Keratinocyte (primary cell): Measurements from ENCODE around the gene GADD45G. TPM values are rescaled to one million over a fixed set of nuclear protein-coding genes. Genes with fewer than 3 reads are reported as not detected.

Experiments used
- DNase-seq: peaks from one replicate; pipeline ENCODE4 v3.0.0-alpha.2; 2011; ENCODE audit warnings: low read depth, missing footprints, low spot score
- FAIRE-seq: peaks from 2 replicates; lab custom pipeline; 2011; peaks lifted over from hg19 to GRCh38; lab: Jason Lieb, UNC
- H2AFZ ChIP-seq: 2 replicates; pipeline ENCODE4 v1.6.0; 2012; ENCODE audit warnings: low read length, control low read depth, inconsistent platforms; ENCODE audit not compliant: control insufficient read depth
- H3K27ac ChIP-seq: 2 replicates; pipeline ENCODE4 v1.5.1; 2011; ENCODE audit warnings: low read length; ENCODE audit not compliant: control insufficient read depth, insufficient read depth
- H3K27me3 ChIP-seq: 3 replicates; pipeline ENCODE4 v1.6.0; 2011; ENCODE audit warnings: low read length; ENCODE audit not compliant: control insufficient read depth, insufficient read depth; ENCODE audit errors: extremely low read depth
- H3K36me3 ChIP-seq, 2 experiments: 2 replicates in 1 of 2; 3 replicates in 1 of 2; pipeline ENCODE4 v1.5.1; 2011; ENCODE audit warnings: low read length in 2 of 2, mild to moderate bottlenecking in 1 of 2; ENCODE audit not compliant: control insufficient read depth in 2 of 2, insufficient read depth in 2 of 2; ENCODE audit errors: extremely low read depth in 1 of 2
- H3K4me1 ChIP-seq: 3 replicates; pipeline ENCODE4 v1.5.1; 2011; ENCODE audit warnings: low read length; ENCODE audit not compliant: control insufficient read depth, insufficient read depth; ENCODE audit errors: extremely low read depth
- H3K4me2 ChIP-seq: 3 replicates; pipeline ENCODE4 v1.6.0; 2011; ENCODE audit warnings: low read depth, low read length; ENCODE audit not compliant: control insufficient read depth, insufficient read depth; ENCODE audit errors: extremely low read depth
- H3K4me3 ChIP-seq, 3 experiments: fragments of 200-600 bp in 1 of 3; sonication (generic) in 1 of 3; 2 replicates in 2 of 3; 3 replicates in 1 of 3; pipeline ENCODE4 v1.5.1; 2011 to 2016; ENCODE audit warnings: low read length in 3 of 3, mild to moderate bottlenecking in 3 of 3, control low read depth in 2 of 3, inconsistent platforms in 1 of 3, low read depth in 1 of 3, mixed read lengths in 1 of 3, mixed run types in 1 of 3, moderate library complexity in 1 of 3; ENCODE audit not compliant: control insufficient read depth in 2 of 3, insufficient read depth in 2 of 3; ENCODE audit errors: extremely low read depth in 1 of 3
- H3K79me2 ChIP-seq: 2 replicates; pipeline ENCODE4 v1.6.0; 2012; ENCODE audit warnings: low read length; ENCODE audit not compliant: control insufficient read depth, insufficient read depth
- H3K9ac ChIP-seq: 3 replicates; pipeline ENCODE4 v1.6.0; 2011; ENCODE audit warnings: low read length; ENCODE audit not compliant: control insufficient read depth, insufficient read depth; ENCODE audit errors: extremely low read depth
- H3K9me1 ChIP-seq: 3 replicates; pipeline ENCODE4 v1.6.0; 2011; ENCODE audit warnings: low read length; ENCODE audit not compliant: control insufficient read depth, insufficient read depth; ENCODE audit errors: extremely low read depth
- H3K9me3 ChIP-seq: 2 replicates; pipeline ENCODE4 v1.5.1; 2012; ENCODE audit warnings: low read depth, low read length; ENCODE audit not compliant: control insufficient read depth
- H4K20me1 ChIP-seq: 3 replicates; pipeline ENCODE4 v1.6.0; 2011; ENCODE audit warnings: low read length; ENCODE audit not compliant: control insufficient read depth, insufficient read depth; ENCODE audit errors: extremely low read depth
- EZH2 ChIP-seq: IDR thresholded peaks from one replicate; pipeline ENCODE4 v1.6.1; 2012; ENCODE audit warnings: inconsistent platforms, mild to moderate bottlenecking, low read length, moderate library complexity
- dilution Hi-C: fragments of 300-500 bp; cut with MboI; formaldehyde crosslinking; loops from one replicate; pipeline ENCODE4 v1.7.0; 2020; ENCODE audit warnings: low sequenced_read_pairs; ENCODE audit not compliant: extremely low pct_ligation_motif_present
- polyA plus RNA-seq, 5 experiments: library from polyadenylated mRNA; depleted of rRNA in 3 of 5; stranded (reverse) in 3 of 5; stranded (forward) in 1 of 5; unstranded in 1 of 5; fragments of >200 nt; gene quantifications; 1 replicate in 1 of 5; 2 replicates in 3 of 5; 3 replicates in 1 of 5; pipeline versions ENCODE4 v1.2.1 to v1.2.3, GENCODE V29; 2011 to 2012; ENCODE audit warnings: missing spikeins in 2 of 5, low read depth in 1 of 5, low replicate concordance in 1 of 5
- TF ChIP-seq, protein P1 (sequence below), 3 experiments: IDR thresholded peaks in 1 of 3; conservative IDR thresholded peaks in 1 of 3; optimal IDR thresholded peaks in 1 of 3; 2 replicates in 2 of 3; 3 replicates in 1 of 3; pipeline versions ENCODE3 to v1.5.1; 2011; ENCODE audit warnings: low read length in 3 of 3, mild to moderate bottlenecking in 3 of 3, moderate library complexity in 2 of 3, control low read depth in 1 of 3, inconsistent platforms in 1 of 3; ENCODE audit not compliant: insufficient read depth in 2 of 3; ENCODE audit errors: extremely low read depth in 1 of 3

Gene GADD45G
- polyA plus RNA-seq, 1 donor (not counting 4 experiments of a cell fraction or from before 2014, with no cell fraction given) = 0.05 TPM

- dilution Hi-C loops = no loop called here
- FAIRE-seq = no peak
- H2AFZ ChIP-seq = no peak overlapping the region
- peaks cover 16% of the 10 kb centered on the region for H3K4me1 ChIP-seq
- no peak overlapping the region for H3K4me3 ChIP-seq
- H3K36me3 ChIP-seq = no peaks in the 10 kb centered on the region
- no peak for DNase-seq
- no peak overlapping the region for H3K27ac ChIP-seq
- no peak overlapping the region for H3K9ac ChIP-seq
- no peak overlapping the region for H3K4me2 ChIP-seq
- no peaks in the 10 kb centered on the region for H3K79me2 ChIP-seq
- no peaks in the 10 kb centered on the region for H4K20me1 ChIP-seq
- H3K9me1 ChIP-seq = no peaks in the 10 kb centered on the region
- H3K27me3 ChIP-seq = peaks cover 15% of the 10 kb centered on the region
- H3K9me3 ChIP-seq = no peaks in the 10 kb centered on the region
- TF ChIP-seq EZH2 = no peak
- TF ChIP-seq, protein P1, sequence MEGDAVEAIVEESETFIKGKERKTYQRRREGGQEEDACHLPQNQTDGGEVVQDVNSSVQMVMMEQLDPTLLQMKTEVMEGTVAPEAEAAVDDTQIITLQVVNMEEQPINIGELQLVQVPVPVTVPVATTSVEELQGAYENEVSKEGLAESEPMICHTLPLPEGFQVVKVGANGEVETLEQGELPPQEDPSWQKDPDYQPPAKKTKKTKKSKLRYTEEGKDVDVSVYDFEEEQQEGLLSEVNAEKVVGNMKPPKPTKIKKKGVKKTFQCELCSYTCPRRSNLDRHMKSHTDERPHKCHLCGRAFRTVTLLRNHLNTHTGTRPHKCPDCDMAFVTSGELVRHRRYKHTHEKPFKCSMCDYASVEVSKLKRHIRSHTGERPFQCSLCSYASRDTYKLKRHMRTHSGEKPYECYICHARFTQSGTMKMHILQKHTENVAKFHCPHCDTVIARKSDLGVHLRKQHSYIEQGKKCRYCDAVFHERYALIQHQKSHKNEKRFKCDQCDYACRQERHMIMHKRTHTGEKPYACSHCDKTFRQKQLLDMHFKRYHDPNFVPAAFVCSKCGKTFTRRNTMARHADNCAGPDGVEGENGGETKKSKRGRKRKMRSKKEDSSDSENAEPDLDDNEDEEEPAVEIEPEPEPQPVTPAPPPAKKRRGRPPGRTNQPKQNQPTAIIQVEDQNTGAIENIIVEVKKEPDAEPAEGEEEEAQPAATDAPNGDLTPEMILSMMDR (optimal IDR thresholded peaks at IDR 0.05 in 1 of 3, IDR thresholded peaks at IDR 0.05 in 1 of 3, conservative IDR thresholded peaks at IDR 0.05 in 1 of 3; ENCODE audit: extremely low read depth in 1 of 3, insufficient read depth in 2 of 3, low read length in 3 of 3) = no peak
Measured at GRCh38 chr9:89638359-89638758, 33.5 kb downstream of the GADD45G start.

- Histone ChIP-seq H3K4me1 (peaks cover 16% of the 10 kb centered on the region), H3K27ac (no peak overlapping the region), H4K20me1 (no peaks in the 10 kb centered on the region), H3K36me3 (no peaks in the 10 kb centered on the region), H3K9me3 (no peaks in the 10 kb centered on the region), H3K9ac (no peak overlapping the region), H3K9me1 (no peaks in the 10 kb centered on the region), H3K79me2 (no peaks in the 10 kb centered on the region), H2AFZ (no peak overlapping the region), H3K27me3 (peaks cover 15% of the 10 kb centered on the region), H3K4me3 (no peak overlapping the region), H3K4me2 (no peak overlapping the region)
- dilution Hi-C loops = no loop called here
- no peak for DNase-seq
- no peak for TF ChIP-seq EZH2
- TF ChIP-seq, protein P1 (optimal IDR thresholded peaks at IDR 0.05 in 1 of 3, IDR thresholded peaks at IDR 0.05 in 1 of 3, conservative IDR thresholded peaks at IDR 0.05 in 1 of 3; ENCODE audit: extremely low read depth in 1 of 3, insufficient read depth in 2 of 3, low read length in 3 of 3) = no peak
- FAIRE-seq = no peak
Measured at GRCh38 chr9:89638893-89639292, 34.1 kb downstream of the GADD45G start.
